Measurements from ENCODE around the gene IRF2BP1. TPM values are rescaled to one million over a fixed set of nuclear protein-coding genes. Genes with fewer than 3 reads are reported as not detected.

The IRF2BP1 gene
- total and polyA plus RNA-seq, 2 of the 13 experiments (the other 11 are each of a cell fraction or from before 2014, with no cell fraction given) = 4.3 to 14.3 TPM

DNA sequence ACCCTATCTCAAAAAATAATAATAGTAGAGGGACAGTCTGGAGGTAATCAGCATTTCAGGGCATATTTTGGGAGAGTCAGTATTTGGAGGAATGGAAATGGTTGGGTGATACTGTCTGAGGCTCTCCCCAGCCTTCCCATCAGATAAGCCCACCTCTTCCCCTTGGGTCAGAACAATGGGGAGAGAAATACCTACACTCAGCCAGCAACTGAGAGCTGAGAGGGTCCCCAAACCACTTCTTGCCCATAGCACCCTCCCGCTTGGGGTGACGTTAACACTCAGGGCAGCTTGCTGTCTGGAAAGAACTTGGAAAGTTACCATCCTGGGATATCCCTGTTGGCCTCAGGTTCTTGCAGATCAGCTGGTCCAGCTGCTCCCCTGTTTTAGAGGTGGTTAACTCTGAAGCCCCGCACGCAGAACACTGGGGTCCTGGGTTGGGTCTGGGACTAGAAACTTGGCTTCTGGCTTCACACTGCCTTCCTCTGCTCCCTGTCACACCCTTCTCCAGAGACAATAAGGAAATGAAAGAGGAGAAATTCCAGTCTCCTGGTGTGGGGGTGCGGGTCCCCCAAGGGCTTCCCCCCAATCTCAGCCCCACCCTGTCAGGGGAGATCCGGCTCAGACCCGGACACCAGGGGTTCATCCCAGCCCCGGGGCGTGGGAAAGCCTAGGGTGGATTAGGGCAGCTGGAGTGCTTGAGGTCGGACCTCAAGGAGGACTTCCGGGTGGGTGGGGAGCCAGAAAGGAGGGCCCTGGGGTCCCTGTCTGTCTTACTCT, 19.4 kb downstream of the IRF2BP1 start (continued):
- TF ChIP-seq, protein P1, sequence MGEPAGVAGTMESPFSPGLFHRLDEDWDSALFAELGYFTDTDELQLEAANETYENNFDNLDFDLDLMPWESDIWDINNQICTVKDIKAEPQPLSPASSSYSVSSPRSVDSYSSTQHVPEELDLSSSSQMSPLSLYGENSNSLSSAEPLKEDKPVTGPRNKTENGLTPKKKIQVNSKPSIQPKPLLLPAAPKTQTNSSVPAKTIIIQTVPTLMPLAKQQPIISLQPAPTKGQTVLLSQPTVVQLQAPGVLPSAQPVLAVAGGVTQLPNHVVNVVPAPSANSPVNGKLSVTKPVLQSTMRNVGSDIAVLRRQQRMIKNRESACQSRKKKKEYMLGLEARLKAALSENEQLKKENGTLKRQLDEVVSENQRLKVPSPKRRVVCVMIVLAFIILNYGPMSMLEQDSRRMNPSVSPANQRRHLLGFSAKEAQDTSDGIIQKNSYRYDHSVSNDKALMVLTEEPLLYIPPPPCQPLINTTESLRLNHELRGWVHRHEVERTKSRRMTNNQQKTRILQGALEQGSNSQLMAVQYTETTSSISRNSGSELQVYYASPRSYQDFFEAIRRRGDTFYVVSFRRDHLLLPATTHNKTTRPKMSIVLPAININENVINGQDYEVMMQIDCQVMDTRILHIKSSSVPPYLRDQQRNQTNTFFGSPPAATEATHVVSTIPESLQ (CRISPR knock-in tag; conservative IDR thresholded peaks at IDR 0.05) = no peak
- TF ChIP-seq ZNF292 (CRISPR knock-in tag; IDR thresholded peaks at IDR 0.05; ENCODE audit: borderline replicate concordance, low read depth) = no peak
- TF ChIP-seq, protein P2, sequence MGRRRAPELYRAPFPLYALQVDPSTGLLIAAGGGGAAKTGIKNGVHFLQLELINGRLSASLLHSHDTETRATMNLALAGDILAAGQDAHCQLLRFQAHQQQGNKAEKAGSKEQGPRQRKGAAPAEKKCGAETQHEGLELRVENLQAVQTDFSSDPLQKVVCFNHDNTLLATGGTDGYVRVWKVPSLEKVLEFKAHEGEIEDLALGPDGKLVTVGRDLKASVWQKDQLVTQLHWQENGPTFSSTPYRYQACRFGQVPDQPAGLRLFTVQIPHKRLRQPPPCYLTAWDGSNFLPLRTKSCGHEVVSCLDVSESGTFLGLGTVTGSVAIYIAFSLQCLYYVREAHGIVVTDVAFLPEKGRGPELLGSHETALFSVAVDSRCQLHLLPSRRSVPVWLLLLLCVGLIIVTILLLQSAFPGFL (CRISPR knock-in tag; IDR thresholded peaks at IDR 0.05) = no peak
- TF ChIP-seq, protein P3, sequence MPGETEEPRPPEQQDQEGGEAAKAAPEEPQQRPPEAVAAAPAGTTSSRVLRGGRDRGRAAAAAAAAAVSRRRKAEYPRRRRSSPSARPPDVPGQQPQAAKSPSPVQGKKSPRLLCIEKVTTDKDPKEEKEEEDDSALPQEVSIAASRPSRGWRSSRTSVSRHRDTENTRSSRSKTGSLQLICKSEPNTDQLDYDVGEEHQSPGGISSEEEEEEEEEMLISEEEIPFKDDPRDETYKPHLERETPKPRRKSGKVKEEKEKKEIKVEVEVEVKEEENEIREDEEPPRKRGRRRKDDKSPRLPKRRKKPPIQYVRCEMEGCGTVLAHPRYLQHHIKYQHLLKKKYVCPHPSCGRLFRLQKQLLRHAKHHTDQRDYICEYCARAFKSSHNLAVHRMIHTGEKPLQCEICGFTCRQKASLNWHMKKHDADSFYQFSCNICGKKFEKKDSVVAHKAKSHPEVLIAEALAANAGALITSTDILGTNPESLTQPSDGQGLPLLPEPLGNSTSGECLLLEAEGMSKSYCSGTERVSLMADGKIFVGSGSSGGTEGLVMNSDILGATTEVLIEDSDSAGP (CRISPR knock-in tag; IDR thresholded peaks at IDR 0.05; ENCODE audit: borderline replicate concordance) = peak; percentile 27; the same call in 1 of the 2 replicates
- TF ChIP-seq MXD4 (CRISPR knock-in tag; IDR thresholded peaks at IDR 0.05) = no peak
- TF ChIP-seq FIP1L1 (IDR thresholded peaks at IDR 0.05; ENCODE audit: borderline replicate concordance, insufficient read depth, low read depth, low read length) = no peak
- TF ChIP-seq, protein P4, sequence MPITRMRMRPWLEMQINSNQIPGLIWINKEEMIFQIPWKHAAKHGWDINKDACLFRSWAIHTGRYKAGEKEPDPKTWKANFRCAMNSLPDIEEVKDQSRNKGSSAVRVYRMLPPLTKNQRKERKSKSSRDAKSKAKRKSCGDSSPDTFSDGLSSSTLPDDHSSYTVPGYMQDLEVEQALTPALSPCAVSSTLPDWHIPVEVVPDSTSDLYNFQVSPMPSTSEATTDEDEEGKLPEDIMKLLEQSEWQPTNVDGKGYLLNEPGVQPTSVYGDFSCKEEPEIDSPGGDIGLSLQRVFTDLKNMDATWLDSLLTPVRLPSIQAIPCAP (CRISPR knock-in tag; IDR thresholded peaks at IDR 0.05; ENCODE audit: low read depth) = 0 out of 2 replicates have a peak, but pooled peaks have one; percentile 16
- TF ChIP-seq CBX1 (IDR thresholded peaks at IDR 0.05; ENCODE audit: low read depth) = no peak
- no peak for TF ChIP-seq ATF7-NPFF (CRISPR knock-in tag; IDR thresholded peaks at IDR 0.05; ENCODE audit: low read depth)
- TF ChIP-seq LCORL (IDR thresholded peaks at IDR 0.05) = no peak
- TF ChIP-seq LCORL (CRISPR knock-in tag; IDR thresholded peaks at IDR 0.05) = 0 out of 2 replicates have a peak, but pooled peaks have one; percentile 27
- TF ChIP-seq, protein P5, sequence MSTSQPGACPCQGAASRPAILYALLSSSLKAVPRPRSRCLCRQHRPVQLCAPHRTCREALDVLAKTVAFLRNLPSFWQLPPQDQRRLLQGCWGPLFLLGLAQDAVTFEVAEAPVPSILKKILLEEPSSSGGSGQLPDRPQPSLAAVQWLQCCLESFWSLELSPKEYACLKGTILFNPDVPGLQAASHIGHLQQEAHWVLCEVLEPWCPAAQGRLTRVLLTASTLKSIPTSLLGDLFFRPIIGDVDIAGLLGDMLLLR (CRISPR knock-in tag; IDR thresholded peaks at IDR 0.05) = no peak
- no peak for TF ChIP-seq XRCC5 (optimal IDR thresholded peaks at IDR 0.05; ENCODE audit: low read length)
- peak; percentile 64 for TF ChIP-seq AGO2 (optimal IDR thresholded peaks at IDR 0.05; ENCODE audit: low read depth, low read length)

All from HepG2 (cell line).